Activated T-cell treated with anti-CD3 and anti-CD28 coated beads, Interleukin-2, amount 50 U/mL, for 4 hours (primary cell): ENCODE data around the gene PRRT3. TPM values are rescaled to one million over a fixed set of nuclear protein-coding genes. Genes with fewer than 3 reads are reported as not detected.
"Not testable (repeated sequence)": the region's sequence is repeated elsewhere in the genome, so short reads cannot be mapped to it uniquely, and the experiment has no call there.

Experiments
- ATAC-seq, 2 donors: fragments of 200-7000 bp; cut with Tn5 transposase; one replicate each; pipeline ENCODE4 v1.10.0; 2021
- DNase-seq: peaks from one replicate; pipeline ENCODE4 v3.0.0-alpha.2; 2020
- H3K27me3 Mint-ChIP-seq: one replicate; pipeline ENCODE4 v1.8.0; 2021; ENCODE audit warnings: low read depth, mixed read lengths
- H3K36me3 Mint-ChIP-seq: one replicate; pipeline ENCODE4 v1.8.0; 2022; ENCODE audit warnings: mixed read lengths; ENCODE audit not compliant: insufficient read depth
- H3K4me1 Mint-ChIP-seq: one replicate; pipeline ENCODE4 v1.8.0; 2021; ENCODE audit warnings: low read depth, mixed read lengths
- H3K4me3 Mint-ChIP-seq: one replicate; pipeline ENCODE4 v1.8.0; 2021; ENCODE audit warnings: mild to moderate bottlenecking, moderate library complexity, mixed read lengths
- H3K9me3 Mint-ChIP-seq: one replicate; pipeline ENCODE4 v1.8.0; 2021; ENCODE audit warnings: mixed read lengths
- total RNA-seq, 3 donors: library from RNA; stranded (reverse); gene quantifications; one replicate each; pipeline ENCODE4 v1.2.1, GENCODE V29; 2021

The PRRT3 gene
- total RNA-seq, 3 donors from 2014 or later: 6.7 to 7.6 (median 7.5) TPM

DNA sequence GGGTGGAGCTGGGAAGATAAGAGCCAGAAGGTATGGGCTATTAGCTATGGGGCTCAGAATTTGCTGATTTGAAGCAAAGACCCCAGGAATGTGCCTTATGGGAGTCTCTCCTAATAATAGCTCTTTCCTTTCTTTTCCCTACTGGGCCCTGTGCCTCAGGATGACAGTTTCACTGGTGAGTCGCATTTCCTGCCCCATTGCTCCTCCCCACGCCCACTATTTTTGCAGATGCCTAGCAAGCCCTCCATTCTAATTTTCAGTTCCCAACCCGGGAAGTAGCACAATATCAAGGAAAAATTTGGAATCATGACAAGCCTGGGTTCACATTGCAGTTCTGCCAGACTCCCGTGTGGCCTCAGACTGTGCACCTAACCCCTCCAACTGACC lies 49.0 kb downstream of the PRRT3 start:
- Mint-ChIP-seq H3K9me3 (no peaks in the 10 kb centered on the region), H3K4me1 (peaks cover 33% of the 10 kb centered on the region), H3K36me3 (no peaks in the 10 kb centered on the region), H3K27me3 (no peaks in the 10 kb centered on the region), H3K4me3 (peak overlapping the region; percentile 19)
- DNase-seq (no peak), ATAC-seq (peak; percentile 41 to 45)

DNA sequence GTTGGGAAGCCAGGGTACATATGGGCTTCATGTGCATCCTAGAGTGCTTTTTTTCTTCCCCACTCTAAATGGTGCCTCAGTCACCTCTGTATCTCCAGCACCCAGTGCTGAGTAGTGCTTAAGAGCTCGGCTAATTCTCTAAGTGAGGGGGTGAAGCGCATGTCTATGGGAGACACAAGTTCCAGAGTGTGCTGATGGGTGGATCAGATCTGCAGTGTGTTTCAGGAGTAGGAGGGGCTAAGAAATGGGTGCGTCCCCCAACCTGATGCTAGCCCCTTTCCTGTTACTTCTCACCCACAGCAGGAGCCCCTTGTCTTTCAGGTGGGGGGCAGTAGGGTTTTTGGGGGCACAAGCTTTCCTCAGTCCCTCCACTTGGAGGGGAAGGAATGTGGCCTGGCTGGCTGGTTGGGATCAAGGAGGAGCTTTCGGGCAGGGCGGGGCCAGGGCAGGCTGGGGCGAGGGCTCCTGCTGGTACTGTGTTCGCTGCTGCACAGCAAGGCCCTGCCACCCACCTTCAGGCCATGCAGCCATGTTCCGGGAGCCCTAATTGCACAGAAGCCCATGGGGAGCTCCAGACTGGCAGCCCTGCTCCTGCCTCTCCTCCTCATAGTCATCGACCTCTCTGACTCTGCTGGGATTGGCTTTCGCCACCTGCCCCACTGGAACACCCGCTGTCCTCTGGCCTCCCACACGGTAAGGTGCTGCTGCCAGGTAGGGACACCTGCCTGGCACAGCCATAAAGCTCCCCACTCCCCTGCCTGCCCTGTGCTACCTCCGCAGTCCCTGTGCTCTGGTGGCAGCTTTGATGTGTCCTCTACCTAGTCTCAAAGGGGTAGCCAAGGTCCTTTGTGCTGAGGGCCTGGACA lies 49.6 kb downstream of the PRRT3 start, which contains the start of gene IL17RE:
Gene IL17RE, plus strand, starts transcription at position 477 of the 866 bp plus-strand sequence. Its CDS starts 85 bp downstream, at position 562.
- no peaks in the 10 kb centered on the region for H3K27me3 Mint-ChIP-seq
- peak; percentile 41 to 74 for ATAC-seq
- H3K4me1 Mint-ChIP-seq: peaks cover 36% of the 10 kb centered on the region
- H3K36me3 Mint-ChIP-seq: no peaks in the 10 kb centered on the region
- H3K9me3 Mint-ChIP-seq: no peaks in the 10 kb centered on the region
- no peak for DNase-seq
- peak within 1 kb of the TSS; percentile 53 for H3K4me3 Mint-ChIP-seq

DNA sequence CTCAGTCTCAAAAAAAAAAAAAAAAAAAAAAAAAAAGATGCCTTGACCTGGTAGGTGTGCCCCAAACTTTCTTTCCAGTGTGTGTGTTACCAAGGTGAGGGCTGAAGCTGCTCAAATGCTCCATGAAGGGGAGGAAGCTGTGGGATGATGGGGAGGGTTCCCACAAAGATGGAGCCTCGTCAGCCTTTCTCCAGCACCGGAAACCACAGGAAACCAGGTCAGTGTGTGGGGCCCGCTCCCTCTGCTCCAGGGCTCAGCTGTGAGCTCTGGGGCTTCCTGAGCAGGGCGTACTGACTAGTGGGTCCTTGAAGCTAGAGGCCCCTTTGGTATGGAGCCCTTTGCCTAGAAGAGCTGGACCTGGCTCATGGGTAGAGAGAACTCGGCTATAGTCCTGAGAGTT lies 50.2 kb downstream of the PRRT3 start:
- H3K9me3 Mint-ChIP-seq: no peaks in the 10 kb centered on the region
- peaks cover 37% of the 10 kb centered on the region for H3K4me1 Mint-ChIP-seq
- no peaks in the 10 kb centered on the region for H3K36me3 Mint-ChIP-seq
- no peaks in the 10 kb centered on the region for H3K27me3 Mint-ChIP-seq
- ATAC-seq: peak; percentile 58 to 64
- DNase-seq: no peak
- H3K4me3 Mint-ChIP-seq: no peak overlapping the region

DNA sequence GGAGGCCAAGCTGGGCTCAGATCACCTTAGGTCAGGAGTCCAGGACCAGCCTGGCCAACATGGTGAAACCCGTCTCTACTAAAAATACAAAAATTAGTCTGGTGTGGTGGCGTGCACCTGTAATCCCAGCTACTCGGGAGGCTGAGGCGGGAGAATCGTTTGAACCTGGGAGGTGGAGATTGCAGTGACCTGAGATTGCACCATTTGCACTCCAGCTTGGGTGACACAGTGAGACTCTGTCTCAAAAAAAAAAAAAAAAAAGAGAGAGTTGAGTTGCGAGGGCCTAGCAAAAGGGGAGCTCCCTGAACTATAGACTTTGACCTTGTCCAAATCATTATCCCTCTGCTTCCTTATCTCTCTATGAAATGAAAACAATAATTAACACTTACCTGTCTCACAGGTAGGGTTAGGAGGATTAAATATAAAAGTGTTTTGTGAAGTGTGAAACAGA lies 51.2 kb downstream of the PRRT3 start:
- not testable (repeated sequence) for H3K36me3 Mint-ChIP-seq, ATAC-seq, DNase-seq, H3K4me3 Mint-ChIP-seq, H3K27me3 Mint-ChIP-seq, H3K9me3 Mint-ChIP-seq
- peaks cover 40% of the 10 kb centered on the region for H3K4me1 Mint-ChIP-seq

DNA sequence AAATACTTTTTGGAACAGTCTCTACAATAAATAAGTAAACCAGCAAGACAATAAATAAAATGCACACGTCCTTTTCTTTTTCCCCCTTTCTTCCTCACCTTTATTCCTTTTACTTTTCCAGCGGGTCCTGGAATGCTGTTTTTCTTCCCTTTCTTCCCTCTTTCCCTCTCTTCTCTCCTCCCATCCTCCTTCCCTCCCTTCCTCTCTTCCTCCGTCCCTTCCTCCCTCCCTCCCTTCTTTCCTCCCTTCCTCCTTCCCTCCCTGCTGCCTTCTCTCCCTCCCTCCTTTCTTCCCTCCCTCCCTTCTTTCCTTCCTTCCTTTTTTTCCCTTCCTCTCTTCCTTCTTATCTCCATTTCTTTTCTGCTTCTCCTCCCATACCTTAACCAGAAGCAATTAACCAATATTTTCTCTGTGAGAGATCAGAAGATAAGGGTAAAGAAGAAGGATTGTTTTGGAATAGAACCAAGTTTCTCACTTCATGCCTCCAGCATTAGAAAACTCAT lies 52.9 kb downstream of the PRRT3 start:
- Mint-ChIP-seq H3K4me3 (no peak overlapping the region), H3K4me1 (peaks cover 49% of the 10 kb centered on the region), H3K27me3 (no peaks in the 10 kb centered on the region), H3K9me3 (peaks cover 3% of the 10 kb centered on the region), H3K36me3 (peaks cover 6% of the 10 kb centered on the region)
- DNase-seq (no peak), ATAC-seq (no peak)

DNA sequence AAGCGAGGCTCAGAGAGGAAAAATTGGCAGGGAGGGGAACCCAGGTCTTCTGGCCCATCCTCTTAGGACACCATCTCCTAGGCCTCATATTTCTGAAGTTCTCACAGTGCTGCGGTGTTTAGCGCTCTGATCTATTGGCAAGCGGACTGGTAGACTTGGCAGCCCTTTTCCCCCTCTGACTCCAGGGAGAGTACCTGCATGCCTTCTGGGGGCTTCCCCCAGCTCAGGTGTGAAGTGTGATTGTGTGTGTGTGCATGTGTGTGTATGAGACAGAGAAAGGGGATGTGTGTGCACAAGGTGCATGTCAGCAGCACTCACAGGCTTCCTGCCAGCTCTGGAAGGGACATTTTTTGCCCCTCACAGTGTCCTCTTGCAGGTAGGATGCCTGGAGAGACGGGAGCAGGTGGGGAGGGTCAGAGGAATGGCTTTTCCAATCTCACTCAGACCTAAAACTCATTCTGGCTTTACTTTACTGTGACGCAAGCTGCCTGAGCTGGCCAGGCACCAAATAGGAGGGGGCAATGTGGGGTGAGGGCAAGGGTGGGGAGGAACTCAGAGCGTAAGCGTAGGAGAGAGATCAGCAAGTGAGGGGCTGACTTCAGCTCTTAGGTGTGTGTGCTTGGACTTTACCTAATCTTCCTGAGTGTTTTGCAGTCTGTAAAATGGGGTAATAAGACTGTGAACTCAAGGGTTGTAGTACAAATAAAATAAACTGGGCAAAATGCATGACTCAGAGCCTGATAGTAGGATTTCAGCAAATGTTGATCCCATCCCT lies 53.6 kb downstream of the PRRT3 start:
- no peak for DNase-seq
- Mint-ChIP-seq H3K36me3 (peaks cover 11% of the 10 kb centered on the region), H3K27me3 (no peaks in the 10 kb centered on the region), H3K4me1 (peaks cover 52% of the 10 kb centered on the region), H3K4me3 (no peak overlapping the region), H3K9me3 (peaks cover 3% of the 10 kb centered on the region)
- ATAC-seq: no peak

DNA sequence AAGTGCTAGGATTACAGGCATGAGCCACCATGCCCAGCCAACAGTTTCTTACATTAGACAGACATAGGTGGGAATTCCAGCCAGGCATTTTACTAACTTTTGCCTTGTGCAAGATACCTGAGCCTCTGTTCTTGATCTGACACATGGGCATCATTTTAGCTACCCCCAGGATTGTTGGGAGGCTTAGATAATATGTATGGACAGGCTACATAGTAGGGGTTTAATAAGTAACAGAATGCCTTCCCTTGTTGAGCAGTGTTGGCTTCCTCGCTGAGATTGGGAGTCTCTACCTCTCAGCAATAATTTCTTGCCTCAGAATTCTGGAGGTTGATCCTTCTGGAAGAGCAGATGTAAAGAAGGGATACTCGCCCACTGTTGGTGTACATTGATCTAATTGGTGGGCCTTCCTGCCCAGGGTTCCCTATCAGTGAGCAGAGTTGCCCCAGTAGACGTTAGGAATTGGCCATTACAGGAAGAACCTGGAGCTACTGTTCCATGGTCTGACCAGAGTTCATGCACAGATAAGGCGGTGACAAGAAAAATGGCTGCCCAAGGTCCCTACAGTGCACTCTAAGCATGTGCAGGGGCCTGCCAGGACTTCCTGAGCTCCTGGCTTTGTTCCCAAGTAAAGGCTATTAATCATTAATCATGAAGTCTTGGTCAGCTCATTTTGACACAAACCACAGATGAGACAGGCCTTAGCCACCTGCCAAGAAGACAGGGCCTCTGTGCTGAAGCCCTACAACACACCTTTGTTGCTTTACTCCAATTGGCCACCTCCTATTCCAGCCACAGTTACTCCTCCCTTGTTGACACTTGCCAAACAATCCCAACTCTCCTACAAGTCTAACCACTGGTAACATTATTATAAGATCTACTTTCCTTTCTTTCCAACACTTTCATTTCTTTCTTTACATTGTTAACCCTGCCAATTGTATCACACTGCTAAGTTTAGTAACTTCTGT lies 54.5 kb downstream of the PRRT3 start:
- DNase-seq: no peak
- Mint-ChIP-seq H3K27me3 (no peaks in the 10 kb centered on the region), H3K4me1 (peaks cover 50% of the 10 kb centered on the region)

DNA sequence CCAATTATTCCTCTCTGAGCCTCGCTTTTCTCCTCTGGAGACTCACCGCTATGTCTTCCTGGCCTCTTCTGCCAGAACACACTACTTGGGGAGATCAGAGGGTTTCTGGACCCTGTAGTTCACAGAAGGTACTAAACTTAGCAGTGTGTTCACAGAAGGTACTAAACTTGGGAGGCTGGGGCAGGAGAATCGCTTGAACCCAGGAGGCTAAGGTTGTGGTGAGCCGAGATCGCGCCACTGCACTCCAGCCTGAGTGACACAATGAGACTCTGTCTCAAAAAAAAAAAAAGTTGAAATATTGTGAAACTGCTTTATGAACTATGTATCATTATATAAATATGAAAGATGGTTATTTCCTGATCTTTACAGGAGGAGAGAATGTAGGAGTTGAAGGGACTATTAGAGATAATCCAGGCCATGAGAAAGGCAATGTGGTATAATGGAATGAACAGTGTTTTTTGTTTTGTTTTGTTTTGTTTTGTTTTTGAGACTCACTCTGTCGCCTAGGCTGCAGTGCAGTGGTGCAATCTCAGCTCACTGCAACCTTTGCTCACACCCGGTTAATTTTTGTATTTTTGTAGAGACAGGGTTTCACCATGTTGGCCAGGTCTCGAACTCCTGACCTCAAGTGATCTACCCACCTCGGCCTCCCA lies 55.3 kb downstream of the PRRT3 start:
- H3K9me3 Mint-ChIP-seq, ATAC-seq, DNase-seq, H3K4me3 Mint-ChIP-seq, H3K27me3 Mint-ChIP-seq: not testable (repeated sequence)
- H3K4me1 Mint-ChIP-seq: peaks cover 50% of the 10 kb centered on the region
- H3K36me3 Mint-ChIP-seq: peaks cover 21% of the 10 kb centered on the region

More for the DNA sequence above, 54.5 kb downstream of the PRRT3 start:
- Mint-ChIP-seq H3K9me3 (peaks cover 3% of the 10 kb centered on the region), H3K4me3 (no peak overlapping the region), H3K36me3 (peaks cover 16% of the 10 kb centered on the region)
- ATAC-seq: no peak

DNA sequence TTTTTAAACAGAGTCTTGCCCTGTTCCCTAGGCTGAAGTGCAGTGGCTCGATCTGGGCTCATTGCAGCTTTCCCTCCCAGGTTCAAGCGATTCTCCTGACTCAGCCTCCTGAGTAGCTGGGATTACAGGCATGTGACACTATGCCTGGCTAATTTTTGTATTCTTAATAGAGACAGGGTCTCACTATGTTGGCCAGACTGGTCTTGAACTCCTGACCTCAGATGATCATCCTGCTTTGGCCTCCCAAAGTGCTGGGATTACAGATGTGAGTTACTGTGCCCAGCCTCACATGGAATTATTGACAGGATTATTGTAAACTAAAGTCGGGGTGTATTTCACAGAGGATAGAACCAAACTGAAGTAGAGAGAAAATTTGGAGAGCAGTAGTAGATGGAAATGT lies 56.5 kb downstream of the PRRT3 start:
- H3K4me3 Mint-ChIP-seq, H3K27me3 Mint-ChIP-seq, DNase-seq, ATAC-seq, H3K9me3 Mint-ChIP-seq: not testable (repeated sequence)
- H3K36me3 Mint-ChIP-seq: peaks cover 25% of the 10 kb centered on the region
- peaks cover 50% of the 10 kb centered on the region for H3K4me1 Mint-ChIP-seq

Other genes with a start within 250 kb of the PRRT3 start
- under 1 TPM in 1 of 3 donors, not detected in 2; 0.19 TPM for gene CPNE9, start 248.6 kb downstream of the PRRT3 start, total RNA-seq
- gene BRPF1, start 220.7 kb downstream of the PRRT3 start, total RNA-seq: 10 to 100 TPM; 56.9 to 59.9 (median 59.8) TPM
- 10 to 100 TPM; 25.2 to 30.5 (median 28.8) TPM for gene OGG1, start 202.5 kb downstream of the PRRT3 start, total RNA-seq
- gene CAMK1, start 182.5 kb downstream of the PRRT3 start, total RNA-seq: 10 to 100 TPM; 15.3 to 20.7 (median 15.7) TPM
- gene TADA3, start 159.9 kb downstream of the PRRT3 start, total RNA-seq: 10 to 100 TPM; 39.3 to 42.0 (median 40.2) TPM
- 100 to 1,000 TPM; 257 to 268 (median 264) TPM for gene ARPC4, start 159.3 kb downstream of the PRRT3 start, total RNA-seq
- 10 to 100 TPM in 2 of 3 donors, 1 to 10 TPM in 1; 9.2 to 13.5 (median 11.1) TPM for gene TTLL3, start 142.1 kb downstream of the PRRT3 start, total RNA-seq
- 10 to 100 TPM; 56.5 to 70.3 (median 69.0) TPM for gene RPUSD3, start 108.4 kb downstream of the PRRT3 start, total RNA-seq
- not detected for gene CIDEC, start 72.2 kb downstream of the PRRT3 start, total RNA-seq
- gene JAGN1, start 61.8 kb downstream of the PRRT3 start, total RNA-seq: 10 to 100 TPM; 39.2 to 42.3 (median 41.2) TPM
- under 1 TPM; 0.47 to 0.73 (median 0.61) TPM for gene IL17RE, start 49.6 kb downstream of the PRRT3 start, total RNA-seq
- gene IL17RC, start 35.3 kb downstream of the PRRT3 start, total RNA-seq: under 1 TPM; 0.27 to 0.53 (median 0.40) TPM
- gene CRELD1, start 18.6 kb downstream of the PRRT3 start, total RNA-seq: 10 to 100 TPM; 11.0 to 15.6 (median 13.0) TPM
- gene EMC3, start 34.4 kb upstream of the PRRT3 start, total RNA-seq: 10 to 100 TPM; 47.1 to 58.8 (median 47.7) TPM
- gene FANCD2, start 74.0 kb upstream of the PRRT3 start, total RNA-seq: 10 to 100 TPM; 33.8 to 34.8 (median 34.5) TPM
- not detected for gene FANCD2OS, start 155.8 kb upstream of the PRRT3 start, total RNA-seq
- 100 to 1,000 TPM in 1 of 3 donors, 10 to 100 TPM in 2; 93.5 to 104 (median 96.6) TPM for gene BRK1, start 163.3 kb upstream of the PRRT3 start, total RNA-seq
- gene VHL, start 189.4 kb upstream of the PRRT3 start, total RNA-seq: 10 to 100 TPM; 29.6 to 32.7 (median 30.4) TPM
- 1 to 10 TPM; 2.1 to 3.8 (median 3.0) TPM for gene IRAK2, start 212.5 kb upstream of the PRRT3 start, total RNA-seq